Nephron progenitor cell (in vitro differentiated cells): ENCODE results near the gene KLHL36.

ENCODE experiments used
- DNase-seq: peaks from one replicate; pipeline ENCODE4 v3.0.0; 2021
- H3K27ac Mint-ChIP-seq: 2 replicates; pipeline ENCODE4 v1.8.0; 2021; ENCODE audit warnings: mild to moderate bottlenecking, moderate library complexity, mixed read lengths
- H3K27me3 Mint-ChIP-seq: 2 replicates; pipeline ENCODE4 v1.8.0; 2021; ENCODE audit warnings: mild to moderate bottlenecking, low read depth, mixed read lengths; ENCODE audit not compliant: poor library complexity
- H3K36me3 Mint-ChIP-seq: 2 replicates; pipeline ENCODE4 v1.8.0; 2021; ENCODE audit warnings: low read depth, mixed read lengths
- H3K4me1 Mint-ChIP-seq: 2 replicates; pipeline ENCODE4 v1.8.0; 2021; ENCODE audit warnings: mixed read lengths
- H3K4me3 Mint-ChIP-seq: 2 replicates; pipeline ENCODE4 v1.8.0; 2021; ENCODE audit warnings: mild to moderate bottlenecking, moderate library complexity, mixed read lengths
- H3K9me3 Mint-ChIP-seq: 2 replicates; pipeline ENCODE4 v1.8.0; 2021; ENCODE audit warnings: mild to moderate bottlenecking, moderate library complexity, mixed read lengths
- TF ChIP-seq, protein P1 (sequence below): fragments of 200-600 bp; sonication (generic); IDR thresholded peaks from 2 replicates; pipeline ENCODE4 v1.5.0; 2021; ENCODE audit warnings: antibody characterized with exemption

The KLHL36 gene

DNA sequence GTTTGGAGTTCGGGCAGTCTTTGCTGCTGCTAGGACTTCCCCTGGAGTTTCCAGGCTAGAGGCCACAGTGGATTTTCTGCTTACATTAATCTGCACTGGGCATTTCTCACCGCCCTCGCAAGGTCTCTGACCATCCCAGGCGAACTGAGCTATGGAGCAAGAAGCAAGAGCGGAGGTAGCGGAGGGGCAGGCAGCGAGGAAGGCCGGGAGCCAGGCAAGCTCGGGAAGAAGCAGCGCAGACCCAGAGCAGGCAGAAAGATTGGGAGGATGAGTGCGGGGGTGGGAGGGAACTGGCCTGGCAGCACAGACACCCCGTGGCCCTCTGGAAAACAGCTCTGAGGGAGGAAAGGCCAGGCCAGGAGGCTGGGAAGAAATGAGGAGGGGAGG is 34.2 kb upstream of the KLHL36 start:
- Mint-ChIP-seq H3K4me1 (peaks cover 78% of the 10 kb centered on the region), H3K4me3 (peak overlapping the region; percentile 72), H3K36me3 (peaks cover 43% of the 10 kb centered on the region), H3K27ac (peak overlapping the region; percentile 90), H3K9me3 (no peaks in the 10 kb centered on the region), H3K27me3 (no peaks in the 10 kb centered on the region)
- TF ChIP-seq, protein P1, sequence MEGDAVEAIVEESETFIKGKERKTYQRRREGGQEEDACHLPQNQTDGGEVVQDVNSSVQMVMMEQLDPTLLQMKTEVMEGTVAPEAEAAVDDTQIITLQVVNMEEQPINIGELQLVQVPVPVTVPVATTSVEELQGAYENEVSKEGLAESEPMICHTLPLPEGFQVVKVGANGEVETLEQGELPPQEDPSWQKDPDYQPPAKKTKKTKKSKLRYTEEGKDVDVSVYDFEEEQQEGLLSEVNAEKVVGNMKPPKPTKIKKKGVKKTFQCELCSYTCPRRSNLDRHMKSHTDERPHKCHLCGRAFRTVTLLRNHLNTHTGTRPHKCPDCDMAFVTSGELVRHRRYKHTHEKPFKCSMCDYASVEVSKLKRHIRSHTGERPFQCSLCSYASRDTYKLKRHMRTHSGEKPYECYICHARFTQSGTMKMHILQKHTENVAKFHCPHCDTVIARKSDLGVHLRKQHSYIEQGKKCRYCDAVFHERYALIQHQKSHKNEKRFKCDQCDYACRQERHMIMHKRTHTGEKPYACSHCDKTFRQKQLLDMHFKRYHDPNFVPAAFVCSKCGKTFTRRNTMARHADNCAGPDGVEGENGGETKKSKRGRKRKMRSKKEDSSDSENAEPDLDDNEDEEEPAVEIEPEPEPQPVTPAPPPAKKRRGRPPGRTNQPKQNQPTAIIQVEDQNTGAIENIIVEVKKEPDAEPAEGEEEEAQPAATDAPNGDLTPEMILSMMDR = no peak
- DNase-seq = no peak

DNA sequence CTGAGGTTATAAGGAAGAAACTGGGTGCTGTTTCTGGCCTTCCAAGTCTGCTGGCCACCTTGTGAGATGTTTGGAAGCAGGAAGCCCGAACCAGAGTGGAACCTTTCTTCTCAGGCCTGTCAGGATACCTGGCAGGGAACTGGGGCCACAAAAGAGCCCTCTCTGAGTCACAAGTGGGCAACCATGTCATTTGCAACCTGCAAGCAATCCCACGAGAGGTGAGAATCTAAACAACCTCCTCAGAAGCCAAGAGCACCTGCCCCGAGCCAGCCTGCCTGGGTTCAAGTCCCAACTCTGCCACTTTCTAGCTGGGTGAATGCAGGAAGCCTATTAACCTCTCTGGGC is 33.7 kb upstream of the KLHL36 start:
- Mint-ChIP-seq H3K9me3 (no peaks in the 10 kb centered on the region), H3K36me3 (peaks cover 38% of the 10 kb centered on the region), H3K27ac (no peak overlapping the region), H3K4me1 (peaks cover 78% of the 10 kb centered on the region), H3K27me3 (no peaks in the 10 kb centered on the region), H3K4me3 (peak overlapping the region; percentile 96)
- TF ChIP-seq, protein P1 = no peak
- no peak for DNase-seq

DNA sequence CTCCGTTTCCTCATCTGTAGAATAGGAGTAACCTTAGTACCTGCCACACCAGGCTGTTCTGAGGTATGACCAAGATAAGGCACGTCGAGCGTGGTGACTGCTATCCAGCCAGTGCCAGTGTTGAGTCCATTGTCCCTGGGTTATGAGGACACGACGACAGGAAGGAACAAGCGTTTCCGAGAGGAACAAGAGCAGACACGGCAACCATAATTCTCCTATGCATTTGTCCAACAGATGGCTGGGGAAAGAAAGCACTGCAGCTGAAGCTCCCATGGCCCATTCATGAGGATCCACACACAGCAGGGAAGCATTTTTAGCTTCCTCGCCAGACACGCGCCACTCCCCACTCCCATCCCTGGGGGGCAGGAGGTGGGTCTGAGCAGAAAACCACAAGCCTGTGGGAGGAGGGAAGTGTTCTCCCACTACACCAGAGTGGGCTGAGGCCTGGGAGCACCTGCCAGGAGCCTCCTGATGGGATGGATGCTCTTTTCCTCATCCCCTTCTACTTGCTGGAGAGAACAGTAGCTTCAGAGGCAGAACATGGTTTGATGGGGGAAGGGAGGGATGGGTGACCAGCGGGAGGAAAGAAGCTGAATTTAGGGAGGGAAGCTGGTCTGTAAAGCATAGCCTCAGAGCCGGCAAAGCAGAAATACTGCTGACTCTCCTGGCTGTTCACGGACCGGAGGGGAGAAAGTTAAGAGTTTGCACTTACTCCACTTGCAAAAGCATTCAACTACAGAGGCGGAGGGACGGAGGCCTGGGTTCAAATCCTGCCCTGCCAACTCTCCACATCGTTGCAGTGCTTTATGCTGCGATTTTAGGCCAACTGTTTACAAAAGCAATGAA is 33.1 kb upstream of the KLHL36 start:
- H3K4me1 Mint-ChIP-seq = peaks cover 78% of the 10 kb centered on the region
- H3K27me3 Mint-ChIP-seq = no peaks in the 10 kb centered on the region
- H3K9me3 Mint-ChIP-seq = no peaks in the 10 kb centered on the region
- H3K27ac Mint-ChIP-seq = no peak overlapping the region
- peaks cover 32% of the 10 kb centered on the region for H3K36me3 Mint-ChIP-seq
- TF ChIP-seq, protein P1 = no peak
- H3K4me3 Mint-ChIP-seq = peak overlapping the region; percentile 96
- DNase-seq = no peak

DNA sequence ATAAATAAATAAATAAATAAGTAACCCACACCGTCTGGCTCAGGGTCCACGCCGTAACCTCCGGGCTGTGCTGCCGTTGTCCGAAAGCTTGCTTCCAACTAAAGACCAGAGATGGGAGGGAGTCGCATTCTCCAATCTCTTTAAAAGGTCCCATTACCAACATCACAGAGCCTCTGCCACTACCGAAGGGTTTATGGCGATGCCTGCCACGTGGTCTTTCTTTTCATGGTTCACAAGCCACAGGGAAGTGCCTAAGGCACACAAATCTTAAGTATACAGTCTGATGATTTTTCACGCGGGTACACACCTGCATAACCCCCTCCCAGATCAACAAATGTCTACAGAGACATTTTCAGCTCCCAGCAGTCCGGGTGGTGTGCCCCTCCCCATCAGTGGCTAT is 31.8 kb upstream of the KLHL36 start:
- Mint-ChIP-seq H3K4me1 (peaks cover 73% of the 10 kb centered on the region), H3K27me3 (peaks cover 1% of the 10 kb centered on the region), H3K4me3 (peak overlapping the region; percentile 96), H3K36me3 (peaks cover 19% of the 10 kb centered on the region), H3K27ac (peak overlapping the region; percentile 40), H3K9me3 (no peaks in the 10 kb centered on the region)
- DNase-seq = no peak
- TF ChIP-seq, protein P1 = no peak

DNA sequence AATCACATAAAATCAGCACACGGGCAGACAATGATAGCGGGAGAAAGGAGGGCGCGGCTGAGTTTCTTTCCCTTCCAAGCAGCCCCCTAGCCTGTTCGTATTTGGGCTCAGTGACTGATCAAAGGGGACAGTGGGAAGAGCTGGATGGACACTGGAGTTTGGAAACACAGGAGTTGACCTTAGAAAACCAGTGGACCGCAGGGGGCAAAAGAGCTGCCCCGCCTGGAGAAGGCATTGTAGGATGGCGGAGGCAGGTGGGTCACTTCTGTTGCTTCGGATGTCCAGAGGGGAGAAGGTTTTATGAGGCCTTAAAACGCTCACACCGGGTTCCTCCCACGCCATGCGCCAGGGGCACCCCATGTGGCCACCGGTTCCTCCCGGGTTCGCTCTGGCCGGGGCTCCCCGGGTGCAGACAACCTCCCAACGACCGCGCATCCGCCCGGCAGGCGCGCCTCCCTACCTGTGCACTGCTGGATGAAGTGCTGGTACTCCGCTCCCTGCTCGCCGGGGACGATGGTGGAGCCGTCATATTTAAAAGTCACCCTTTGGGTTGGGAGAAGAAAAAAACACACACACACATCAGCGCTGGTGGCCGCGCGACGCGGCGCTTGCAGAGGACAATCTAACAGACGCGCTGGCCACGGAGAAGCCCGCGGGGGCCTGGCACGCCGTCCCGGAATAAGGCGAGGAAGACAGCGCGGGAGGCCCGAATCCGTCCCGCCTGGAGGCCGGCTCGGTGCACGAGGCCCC is 31.1 kb upstream of the KLHL36 start:
- peak; percentile 40 for DNase-seq
- TF ChIP-seq, protein P1 = no peak
- H3K27ac Mint-ChIP-seq = peak overlapping the region; percentile 40
- peaks cover 73% of the 10 kb centered on the region for H3K4me1 Mint-ChIP-seq
- peak overlapping the region; percentile 96 for H3K4me3 Mint-ChIP-seq
- H3K27me3 Mint-ChIP-seq = peaks cover 2% of the 10 kb centered on the region
- H3K9me3 Mint-ChIP-seq = no peaks in the 10 kb centered on the region
- H3K36me3 Mint-ChIP-seq = peaks cover 12% of the 10 kb centered on the region
